Jurkat, Clone E6-1 (cell line): Measurements from ENCODE around the gene SMOC2.
"Not testable (repeated sequence)": the region's sequence is repeated elsewhere in the genome, so short reads cannot be mapped to it uniquely, and the experiment has no call there.

Source experiments
- DNase-seq: peaks from one replicate; pipeline ENCODE4 v3.0.0-alpha.2; 2011; ENCODE audit warnings: low read depth, low spot score
- H3K4me3 ChIP-seq: 2 replicates; pipeline ENCODE4 v1.5.1; 2011; ENCODE audit warnings: mild to moderate bottlenecking, low read length, control low read depth, moderate library complexity

SMOC2 gene

DNA sequence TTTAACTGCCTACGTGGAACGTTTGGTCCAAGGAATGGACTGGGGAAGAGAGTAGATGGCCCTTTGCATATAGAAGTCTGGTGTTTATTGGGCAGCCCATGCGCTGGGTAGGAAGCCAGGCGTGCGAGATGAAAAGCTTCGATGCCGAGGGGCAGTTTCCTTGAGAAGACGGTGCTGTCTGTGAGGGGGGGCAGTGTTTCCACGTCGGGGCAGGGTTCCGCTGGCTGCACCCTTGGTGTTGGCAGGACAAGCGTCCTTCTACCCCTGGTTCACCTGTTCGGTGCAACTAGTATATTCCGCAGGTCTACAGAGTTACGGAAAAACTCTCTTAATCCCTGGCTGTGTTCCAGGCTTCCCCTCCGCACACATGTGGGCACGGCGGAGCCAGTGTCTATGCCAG, 88.2 kb downstream of the SMOC2 start:
- DNase-seq: no peak
- H3K4me3 ChIP-seq: no peak overlapping the region

DNA sequence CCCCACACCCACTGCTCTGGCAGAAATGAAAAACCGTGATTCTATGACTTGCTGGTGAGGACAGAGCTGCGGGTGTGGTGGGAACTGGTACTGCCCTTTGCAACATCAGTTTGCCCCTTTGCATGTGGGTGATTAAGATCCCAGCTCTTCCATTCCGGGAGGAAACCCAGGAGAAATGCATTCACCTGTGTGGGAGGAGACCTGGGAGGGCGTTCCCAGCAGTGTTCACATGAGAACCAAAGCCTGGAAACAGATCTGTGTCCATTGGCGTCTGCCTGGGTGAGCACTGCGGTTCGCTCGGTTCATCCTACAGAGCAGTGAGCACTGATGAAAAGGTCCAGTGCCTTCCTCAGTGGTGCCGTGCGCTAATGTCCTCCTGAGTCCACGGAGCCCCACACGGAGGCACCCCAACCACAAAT, 89.7 kb downstream of the SMOC2 start:
- DNase-seq: no peak
- no peak overlapping the region for H3K4me3 ChIP-seq

- no peak overlapping the region for H3K4me3 ChIP-seq
- DNase-seq: no peak
Measured at GRCh38 chr6:168532070-168532469, 91.1 kb downstream of the SMOC2 start.

DNA sequence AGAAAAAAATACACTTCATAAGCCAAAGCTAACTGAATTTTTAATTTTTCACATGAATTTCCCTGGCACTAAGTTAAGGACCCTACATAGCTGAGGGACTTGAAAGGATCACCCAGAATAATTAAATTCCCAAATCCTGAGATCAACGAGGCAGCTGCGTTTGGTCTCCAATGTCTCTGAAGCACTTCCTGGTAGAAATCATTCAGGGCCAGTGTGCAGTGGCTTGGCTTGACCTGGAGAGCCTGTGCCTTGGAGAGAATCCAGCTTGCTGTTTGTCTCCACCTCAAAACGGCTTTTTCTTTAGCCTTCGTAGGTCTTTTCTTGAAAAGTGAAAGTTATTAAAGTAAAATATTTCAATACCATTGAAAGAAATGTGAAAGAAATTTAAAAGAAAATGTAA, 92.4 kb downstream of the SMOC2 start:
- no peak for DNase-seq
- no peak overlapping the region for H3K4me3 ChIP-seq

DNA sequence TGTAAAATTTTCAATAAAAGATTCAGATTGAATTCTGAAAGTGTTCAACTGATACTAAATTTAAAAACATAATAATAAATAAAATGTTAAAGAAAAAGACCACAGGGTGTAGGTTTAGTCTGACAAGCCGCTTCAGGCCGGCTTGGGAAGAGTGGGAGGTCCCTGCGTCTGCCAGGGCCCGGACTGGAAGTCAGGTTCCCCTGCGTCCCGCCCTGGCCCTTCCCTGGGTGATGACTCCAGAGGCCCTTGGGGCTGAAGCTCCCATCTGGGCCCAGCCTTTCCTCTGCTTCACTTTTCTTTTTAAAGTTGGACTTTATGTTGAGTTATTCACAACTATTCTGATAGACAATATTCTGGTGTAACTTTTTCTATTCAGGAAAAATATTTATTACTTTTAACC, 93.3 kb downstream of the SMOC2 start:
- no peak overlapping the region for H3K4me3 ChIP-seq
- DNase-seq: no peak

GRCh38 chr6:168535711-168536110, 94.7 kb downstream of the SMOC2 start:
- H3K4me3 ChIP-seq: no peak overlapping the region
- no peak for DNase-seq

GRCh38 chr6:168536196-168536595, 95.2 kb downstream of the SMOC2 start:
- DNase-seq: no peak
- no peak overlapping the region for H3K4me3 ChIP-seq

- H3K4me3 ChIP-seq: no peak overlapping the region
- no peak for DNase-seq
Measured at GRCh38 chr6:168536665-168537539, 95.9 kb downstream of the SMOC2 start.

GRCh38 chr6:168537540-168537884, 96.5 kb downstream of the SMOC2 start:
- no peak for DNase-seq
- no peak overlapping the region for H3K4me3 ChIP-seq

GRCh38 chr6:168538188-168538891, 97.4 kb downstream of the SMOC2 start:
- not testable (repeated sequence) for DNase-seq, H3K4me3 ChIP-seq

- DNase-seq: no peak
- H3K4me3 ChIP-seq: no peak overlapping the region
Measured at GRCh38 chr6:168538892-168539811, 98.2 kb downstream of the SMOC2 start.

DNA sequence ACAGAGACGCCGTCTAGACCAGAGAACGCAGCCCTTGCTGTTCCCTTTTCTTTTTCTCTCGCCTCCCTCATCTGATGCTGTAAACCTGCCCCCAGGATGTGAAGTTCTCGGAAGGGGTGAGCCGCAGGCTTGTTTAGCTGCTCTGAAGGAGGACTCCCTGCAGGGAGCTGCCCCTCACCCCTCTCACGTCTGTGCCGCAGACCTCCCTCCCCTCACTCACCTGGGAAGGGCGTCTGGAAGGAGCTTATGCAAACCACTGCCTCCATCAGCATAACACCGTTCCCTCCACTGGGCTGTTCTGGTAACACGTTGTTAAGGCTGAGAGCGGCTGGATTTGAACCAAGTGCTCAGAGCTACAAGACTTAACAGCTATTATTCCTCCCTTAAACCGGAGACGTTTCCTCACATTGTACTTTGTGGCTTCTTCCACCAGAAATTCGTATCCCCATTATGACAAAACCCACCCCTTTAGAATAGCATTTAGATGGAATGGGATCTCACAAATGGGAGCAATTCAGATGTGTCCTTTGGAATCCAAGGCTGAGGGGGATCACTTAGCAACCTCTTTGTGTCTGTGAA, 99.8 kb downstream of the SMOC2 start:
- no peak overlapping the region for H3K4me3 ChIP-seq
- no peak for DNase-seq

DNA sequence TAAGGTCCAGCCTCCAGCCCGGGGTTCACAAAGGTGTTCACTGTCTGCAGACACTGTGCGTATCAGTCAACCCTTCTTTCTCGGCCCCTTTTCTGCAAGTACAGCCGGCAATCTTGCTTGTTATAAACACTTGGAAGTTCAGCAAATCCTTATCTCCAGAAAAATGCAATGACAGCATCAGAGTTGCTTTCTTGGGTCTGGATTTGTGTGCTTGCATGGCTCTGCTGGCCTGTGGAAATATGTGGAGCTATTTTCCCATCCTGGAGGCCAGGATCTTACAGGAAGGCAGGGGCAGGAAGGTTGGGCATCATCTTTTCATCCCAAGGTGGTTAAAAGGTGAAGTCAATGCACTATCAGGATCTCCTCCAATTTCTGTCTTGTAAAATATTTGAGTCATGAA, 100.3 kb downstream of the SMOC2 start:
- H3K4me3 ChIP-seq: no peak overlapping the region
- DNase-seq: no peak

DNA sequence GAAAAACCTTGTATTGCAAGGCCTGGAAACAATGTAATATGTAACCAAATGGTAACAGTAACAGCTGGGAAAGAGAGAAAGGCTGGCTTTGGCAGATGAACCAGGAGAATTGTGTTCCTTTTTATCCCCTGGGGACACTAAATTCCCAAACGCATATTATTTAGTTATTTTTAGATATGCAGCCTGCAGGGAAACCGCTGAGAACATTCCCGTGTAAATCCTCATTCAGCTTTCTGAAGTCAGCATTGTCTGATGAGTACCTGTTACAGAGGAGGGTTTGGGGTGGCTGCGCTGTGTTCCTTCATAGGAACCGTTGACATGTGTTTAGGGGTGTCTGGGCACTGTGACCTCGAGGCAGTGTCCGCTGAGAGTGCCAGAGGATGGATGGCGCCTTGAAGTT, 101.3 kb downstream of the SMOC2 start:
- no peak for DNase-seq

GRCh38 chr6:168545428-168545827, 104.4 kb downstream of the SMOC2 start:
- H3K4me3 ChIP-seq: no peak overlapping the region
- no peak for DNase-seq

More for the DNA sequence above, 101.3 kb downstream of the SMOC2 start:
- H3K4me3 ChIP-seq: no peak overlapping the region

- no peak overlapping the region for H3K4me3 ChIP-seq
- DNase-seq: no peak
Measured at GRCh38 chr6:168546151-168546550, 105.2 kb downstream of the SMOC2 start.

GRCh38 chr6:168546730-168547129, 105.7 kb downstream of the SMOC2 start:
- no peak for DNase-seq

DNA sequence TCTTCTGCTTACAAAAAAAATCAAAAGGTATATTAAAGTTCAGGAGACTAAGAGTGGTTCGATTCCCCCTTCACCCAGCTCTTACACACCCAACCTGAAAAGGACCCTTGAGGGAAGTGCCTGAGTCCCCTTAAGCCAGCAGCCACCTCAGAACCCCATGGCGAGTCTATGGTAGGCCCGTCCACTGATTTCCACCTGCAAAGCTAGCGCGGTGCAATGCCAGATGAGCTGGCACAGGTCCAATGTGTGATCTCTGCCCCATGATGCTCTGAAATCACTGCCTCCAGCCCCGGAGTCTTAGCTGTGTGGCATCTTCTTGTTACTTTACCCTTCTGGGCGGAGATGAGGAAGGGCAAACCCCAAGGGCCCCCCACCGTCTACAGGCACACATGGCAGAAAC, 109.3 kb downstream of the SMOC2 start:
- no peak for DNase-seq
- H3K4me3 ChIP-seq: no peak overlapping the region

More at GRCh38 chr6:168546730-168547129, 105.7 kb downstream of the SMOC2 start:
- no peak overlapping the region for H3K4me3 ChIP-seq

DNA sequence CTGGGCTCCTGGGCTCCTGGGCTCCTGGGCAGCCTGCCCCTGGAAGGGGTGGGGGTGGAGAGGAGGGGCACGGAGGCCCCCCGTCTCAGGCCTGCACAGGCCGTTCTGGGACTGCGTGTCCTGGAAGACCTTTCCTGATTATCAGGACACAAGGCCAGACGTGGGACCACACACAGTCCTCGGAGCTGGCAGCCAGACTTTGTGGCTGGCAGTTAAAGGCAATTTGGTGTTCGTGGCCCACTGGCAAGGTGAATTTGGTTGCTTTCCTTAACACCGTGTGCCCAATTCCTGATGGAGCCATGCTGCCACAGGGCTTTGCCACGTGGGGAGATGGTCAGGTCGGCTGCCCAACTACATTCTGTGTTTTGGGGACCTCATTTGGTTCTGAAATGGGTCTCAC, 113.5 kb downstream of the SMOC2 start:
- no peak for DNase-seq

More for the DNA sequence above, 113.5 kb downstream of the SMOC2 start:
- H3K4me3 ChIP-seq: no peak overlapping the region
